Common myeloid progenitor, CD34-positive (primary cell): ENCODE data around the gene DOCK8.
"Not testable (repeated sequence)": the region's sequence is repeated elsewhere in the genome, so short reads cannot be mapped to it uniquely, and the experiment has no call there.

Experiments used
- CTCF ChIA-PET: fragments of 350-600 bp; sonication (Branson Sonifier 250); formaldehyde crosslinking; loops from one replicate; lab custom pipeline; 2021; ENCODE audit warnings: antibody characterized with exemption; lab: Charles Lee
- POLR2A ChIA-PET: fragments of 350-600 bp; sonication (Branson Sonifier 250); formaldehyde crosslinking; loops from one replicate; lab custom pipeline; 2021; ENCODE audit warnings: antibody characterized with exemption; lab: Charles Lee
- DNase-seq, 3 donors: peaks; one replicate each; pipeline versions ENCODE4 v3.0.0 to v3.0.0-alpha.2; 2013
- H3K27ac ChIP-seq, 2 experiments: 1 replicate in 1 of 2; 2 replicates in 1 of 2; pipeline ENCODE4 v1.7.0; 2013; ENCODE audit warnings: inconsistent platforms in 2 of 2, low read length in 2 of 2, mild to moderate bottlenecking in 2 of 2, low read depth in 1 of 2, moderate library complexity in 1 of 2; ENCODE audit not compliant: severe bottlenecking in 2 of 2, insufficient read depth in 1 of 2, poor library complexity in 1 of 2
- H3K27me3 ChIP-seq, 5 experiments: replicated peaks in 2 of 5; 1 replicate in 3 of 5; 2 replicates in 2 of 5; pipeline versions ENCODE4 v1.6.1 to v1.7.0; 2013; ENCODE audit warnings: low read length in 4 of 5, mild to moderate bottlenecking in 2 of 5, moderate library complexity in 2 of 5, inconsistent platforms in 1 of 5; ENCODE audit not compliant: insufficient read depth in 5 of 5, control insufficient read depth in 4 of 5
- H3K36me3 ChIP-seq, 4 experiments: 1 replicate in 2 of 4; 2 replicates in 2 of 4; pipeline versions ENCODE4 v1.6.1 to v1.7.0; 2013; ENCODE audit warnings: low read length in 3 of 4, control low read depth in 1 of 4, mild to moderate bottlenecking in 1 of 4; ENCODE audit not compliant: control insufficient read depth in 4 of 4, insufficient read depth in 4 of 4
- H3K4me1 ChIP-seq, 4 experiments: 1 replicate in 3 of 4; 2 replicates in 1 of 4; pipeline versions ENCODE4 v1.6.1 to v1.7.1; 2013; ENCODE audit warnings: low read length in 3 of 4, mild to moderate bottlenecking in 3 of 4, control low read depth in 1 of 4, inconsistent platforms in 1 of 4, moderate library complexity in 1 of 4; ENCODE audit not compliant: control insufficient read depth in 4 of 4, insufficient read depth in 4 of 4; ENCODE audit errors: control extremely low read depth in 1 of 4
- H3K4me3 ChIP-seq, 7 experiments: 1 replicate in 4 of 7; 2 replicates in 3 of 7; pipeline versions ENCODE4 v1.5.1 to v1.7.0; 2013; ENCODE audit warnings: mild to moderate bottlenecking in 7 of 7, low read length in 6 of 7, moderate library complexity in 6 of 7, inconsistent platforms in 2 of 7, low read depth in 2 of 7, control low read depth in 1 of 7; ENCODE audit not compliant: insufficient read depth in 4 of 7, control insufficient read depth in 1 of 7; ENCODE audit errors: extremely low read depth in 1 of 7
- H3K9me3 ChIP-seq, 5 experiments: 1 replicate in 4 of 5; 2 replicates in 1 of 5; pipeline versions ENCODE4 v1.6.1 to v1.7.1; 2013; ENCODE audit warnings: low read length in 4 of 5, mild to moderate bottlenecking in 2 of 5, inconsistent platforms in 1 of 5, low read depth in 1 of 5, moderate library complexity in 1 of 5; ENCODE audit not compliant: control insufficient read depth in 4 of 5, insufficient read depth in 2 of 5; ENCODE audit errors: control extremely low read depth in 1 of 5
- WGBS: methylation state at CpG from one replicate; pipeline ENCODE4 v1.1.5; 2013; ENCODE audit not compliant: insufficient coverage; 5-methylcytosine and 5-hydroxymethylcytosine counted together

DOCK8 gene

GRCh38 chr9:405341-405740 is 190.7 kb downstream of the DOCK8 start:
- Histone ChIP-seq H3K9me3 (no peaks in the 10 kb centered on the region), H3K27me3 (no peaks in the 10 kb centered on the region), H3K4me3 (no peak overlapping the region), H3K36me3 (peaks cover 40 to 91% (median 64%) of the 10 kb centered on the region in 4 experiments), H3K4me1 (no peaks in the 10 kb centered on the region), H3K27ac (no peak overlapping the region)
- WGBS: no CpG with 5 or more reads among the region's 1 CpG
- ChIA-PET CTCF (interaction anchor here (0.8 kb wide), 1 partner anchor 22 kb away, joined by 3 read pairs; no protein-coding TSS in a partner anchor), POLR2A (no interaction called here)
- DNase-seq: no peak

- ChIA-PET POLR2A (no interaction called here), CTCF (interaction anchor here (1.1 kb wide), 1 partner anchor 13 kb away, joined by 3 read pairs; no protein-coding TSS in a partner anchor)
- Histone ChIP-seq H3K36me3 (peaks cover 33 to 89% (median 55%) of the 10 kb centered on the region in 4 experiments), H3K4me3 (no peak overlapping the region), H3K27ac (no peak overlapping the region), H3K27me3 (no peaks in the 10 kb centered on the region), H3K9me3 (no peaks in the 10 kb centered on the region), H3K4me1 (no peaks in the 10 kb centered on the region)
- 96% methylated on average over 5 of the region's 7 CpGs for WGBS
- no peak for DNase-seq
Observed at GRCh38 chr9:406886-407654, 192.4 kb downstream of the DOCK8 start.

GRCh38 chr9:409655-410054 is 195.0 kb downstream of the DOCK8 start:
- POLR2A ChIA-PET, H3K4me1 ChIP-seq, H3K27ac ChIP-seq, H3K9me3 ChIP-seq, H3K4me3 ChIP-seq, H3K27me3 ChIP-seq, DNase-seq, CTCF ChIA-PET: not testable (repeated sequence)
- WGBS: no CpG with 5 or more reads among the region's 7 CpGs
- H3K36me3 ChIP-seq: peaks cover 29 to 73% (median 45%) of the 10 kb centered on the region in 4 experiments

- ChIA-PET POLR2A (no interaction called here), CTCF (interaction anchor here (1.1 kb wide), 1 partner anchor 10 kb away, joined by 4 read pairs; no protein-coding TSS in a partner anchor)
- Histone ChIP-seq H3K27ac (no peak overlapping the region), H3K4me3 (no peak overlapping the region), H3K27me3 (no peaks in the 10 kb centered on the region), H3K36me3 (peaks cover 16 to 60% (median 37%) of the 10 kb centered on the region in 4 experiments), H3K9me3 (no peaks in the 10 kb centered on the region), H3K4me1 (no peaks in the 10 kb centered on the region)
- WGBS: 96% methylated on average over 5 of the region's 5 CpGs
- no peak for DNase-seq
Observed at GRCh38 chr9:414595-414994, 199.9 kb downstream of the DOCK8 start.

- no peaks in the 10 kb centered on the region for H3K27me3 ChIP-seq
- H3K9me3 ChIP-seq: no peaks in the 10 kb centered on the region
- 100% methylated on average over 3 of the region's 5 CpGs for WGBS
- POLR2A ChIA-PET: no interaction called here
- DNase-seq: no peak
- peaks cover 46 to 83% (median 64%) of the 10 kb centered on the region in 4 experiments for H3K36me3 ChIP-seq
- no peak overlapping the region for H3K4me3 ChIP-seq
- H3K4me1 ChIP-seq: no peaks in the 10 kb centered on the region
- CTCF ChIA-PET: interaction anchor here (1.0 kb wide), 1 partner anchor 13 kb away, joined by 3 read pairs; no protein-coding TSS in a partner anchor
- H3K27ac ChIP-seq: no peak overlapping the region
Observed at GRCh38 chr9:419571-420171, 205.0 kb downstream of the DOCK8 start.

GRCh38 chr9:421896-422295 is 207.2 kb downstream of the DOCK8 start:
- CTCF ChIA-PET: interaction anchor here (1.3 kb wide), 1 partner anchor 11 kb away, joined by 3 read pairs; no protein-coding TSS in a partner anchor
- H3K4me3 ChIP-seq: no peak overlapping the region
- WGBS: 100% methylated on average over 4 of the region's 6 CpGs
- POLR2A ChIA-PET: no interaction called here
- H3K4me1 ChIP-seq: no peaks in the 10 kb centered on the region
- no peak for DNase-seq
- H3K36me3 ChIP-seq: peaks cover 58 to 89% (median 68%) of the 10 kb centered on the region in 4 experiments
- no peak overlapping the region for H3K27ac ChIP-seq
- H3K27me3 ChIP-seq: no peaks in the 10 kb centered on the region
- no peaks in the 10 kb centered on the region for H3K9me3 ChIP-seq

- no peaks in the 10 kb centered on the region for H3K27me3 ChIP-seq
- DNase-seq: no peak
- POLR2A ChIA-PET: no interaction called here
- 98% methylated on average over 5 of the region's 6 CpGs for WGBS
- CTCF ChIA-PET: interaction anchor here (1.2 kb wide), 1 partner anchor 11 kb away, joined by 3 read pairs; no protein-coding TSS in a partner anchor
- peaks cover 55 to 96% (median 70%) of the 10 kb centered on the region in 4 experiments for H3K36me3 ChIP-seq
- H3K9me3 ChIP-seq: no peaks in the 10 kb centered on the region
- H3K4me1 ChIP-seq: no peaks in the 10 kb centered on the region
- H3K27ac ChIP-seq: no peak overlapping the region
- H3K4me3 ChIP-seq: no peak overlapping the region
Observed at GRCh38 chr9:426264-426663, 211.6 kb downstream of the DOCK8 start.
